22Rv1 (cell line): ENCODE results near the gene SLC25A51.

ENCODE experiments used
- ZFX ChIP-seq: fragments of 450-650 bp; IDR thresholded peaks from 2 replicates; pipeline ENCODE4 v1.6.1; 2017; ENCODE audit warnings: antibody characterized with exemption, borderline replicate concordance
- TF ChIP-seq, protein P1 (sequence below): fragments of 450-650 bp; IDR thresholded peaks from 2 replicates; pipeline ENCODE4 v1.5.1; 2017; ENCODE audit warnings: mild to moderate bottlenecking

DNA sequence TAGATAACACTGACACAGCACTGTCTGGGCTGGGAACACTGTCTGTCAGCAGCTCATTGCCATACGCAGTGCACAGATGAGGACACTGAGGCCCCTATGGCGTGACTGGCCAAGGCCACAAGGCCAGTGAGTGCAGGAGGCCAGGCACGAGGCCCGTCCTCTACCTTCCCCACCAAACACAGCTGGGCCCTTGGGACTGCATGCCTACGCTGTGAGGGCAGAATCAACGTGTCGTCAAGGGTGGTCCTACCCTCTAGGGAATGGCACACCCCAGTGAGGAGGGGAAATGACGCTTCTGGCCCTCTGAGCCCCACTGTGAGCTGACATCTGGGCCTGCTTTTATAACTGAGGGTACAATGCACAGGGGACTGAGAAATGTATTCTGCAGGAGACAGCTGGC is 42.1 kb upstream of the SLC25A51 start:
- TF ChIP-seq, protein P1, sequence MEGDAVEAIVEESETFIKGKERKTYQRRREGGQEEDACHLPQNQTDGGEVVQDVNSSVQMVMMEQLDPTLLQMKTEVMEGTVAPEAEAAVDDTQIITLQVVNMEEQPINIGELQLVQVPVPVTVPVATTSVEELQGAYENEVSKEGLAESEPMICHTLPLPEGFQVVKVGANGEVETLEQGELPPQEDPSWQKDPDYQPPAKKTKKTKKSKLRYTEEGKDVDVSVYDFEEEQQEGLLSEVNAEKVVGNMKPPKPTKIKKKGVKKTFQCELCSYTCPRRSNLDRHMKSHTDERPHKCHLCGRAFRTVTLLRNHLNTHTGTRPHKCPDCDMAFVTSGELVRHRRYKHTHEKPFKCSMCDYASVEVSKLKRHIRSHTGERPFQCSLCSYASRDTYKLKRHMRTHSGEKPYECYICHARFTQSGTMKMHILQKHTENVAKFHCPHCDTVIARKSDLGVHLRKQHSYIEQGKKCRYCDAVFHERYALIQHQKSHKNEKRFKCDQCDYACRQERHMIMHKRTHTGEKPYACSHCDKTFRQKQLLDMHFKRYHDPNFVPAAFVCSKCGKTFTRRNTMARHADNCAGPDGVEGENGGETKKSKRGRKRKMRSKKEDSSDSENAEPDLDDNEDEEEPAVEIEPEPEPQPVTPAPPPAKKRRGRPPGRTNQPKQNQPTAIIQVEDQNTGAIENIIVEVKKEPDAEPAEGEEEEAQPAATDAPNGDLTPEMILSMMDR: no peak
- no peak for TF ChIP-seq ZFX
